ENCODE data around the gene HIVEP3. TPM values are rescaled to one million over a fixed set of nuclear protein-coding genes. Genes with fewer than 3 reads are reported as not detected.

Gene HIVEP3
- total and polyA plus RNA-seq, 3 donors from 2014 or later, result 4.8 to 7.3 (median 7.2) TPM

GRCh38 chr1:41752514-41753170, 166.1 kb downstream of the HIVEP3 start:
- Histone ChIP-seq H3K9me3 (no peaks in the 10 kb centered on the region), H3K36me3 (ENCODE audit: low read depth, missing control alignments) (no peaks in the 10 kb centered on the region), H3K27ac (no peak overlapping the region), H3K4me1 (peaks cover 4% of the 10 kb centered on the region), H3K27me3 (no peaks in the 10 kb centered on the region), H3K4me3 (no peak overlapping the region)
- 66 to 77% methylated on average over 9 of the region's 9 CpGs for WGBS, 2 donors
- intact Hi-C loops (cut with DNase I; ENCODE audit: low total_unique reads), result no loop called here
- DNase-seq, result no peak
- no peak for TF ChIP-seq POLR2A (IDR thresholded peaks at IDR 0.05)
- TF ChIP-seq, protein P1, sequence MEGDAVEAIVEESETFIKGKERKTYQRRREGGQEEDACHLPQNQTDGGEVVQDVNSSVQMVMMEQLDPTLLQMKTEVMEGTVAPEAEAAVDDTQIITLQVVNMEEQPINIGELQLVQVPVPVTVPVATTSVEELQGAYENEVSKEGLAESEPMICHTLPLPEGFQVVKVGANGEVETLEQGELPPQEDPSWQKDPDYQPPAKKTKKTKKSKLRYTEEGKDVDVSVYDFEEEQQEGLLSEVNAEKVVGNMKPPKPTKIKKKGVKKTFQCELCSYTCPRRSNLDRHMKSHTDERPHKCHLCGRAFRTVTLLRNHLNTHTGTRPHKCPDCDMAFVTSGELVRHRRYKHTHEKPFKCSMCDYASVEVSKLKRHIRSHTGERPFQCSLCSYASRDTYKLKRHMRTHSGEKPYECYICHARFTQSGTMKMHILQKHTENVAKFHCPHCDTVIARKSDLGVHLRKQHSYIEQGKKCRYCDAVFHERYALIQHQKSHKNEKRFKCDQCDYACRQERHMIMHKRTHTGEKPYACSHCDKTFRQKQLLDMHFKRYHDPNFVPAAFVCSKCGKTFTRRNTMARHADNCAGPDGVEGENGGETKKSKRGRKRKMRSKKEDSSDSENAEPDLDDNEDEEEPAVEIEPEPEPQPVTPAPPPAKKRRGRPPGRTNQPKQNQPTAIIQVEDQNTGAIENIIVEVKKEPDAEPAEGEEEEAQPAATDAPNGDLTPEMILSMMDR (IDR thresholded peaks at IDR 0.05), result no peak

DNA sequence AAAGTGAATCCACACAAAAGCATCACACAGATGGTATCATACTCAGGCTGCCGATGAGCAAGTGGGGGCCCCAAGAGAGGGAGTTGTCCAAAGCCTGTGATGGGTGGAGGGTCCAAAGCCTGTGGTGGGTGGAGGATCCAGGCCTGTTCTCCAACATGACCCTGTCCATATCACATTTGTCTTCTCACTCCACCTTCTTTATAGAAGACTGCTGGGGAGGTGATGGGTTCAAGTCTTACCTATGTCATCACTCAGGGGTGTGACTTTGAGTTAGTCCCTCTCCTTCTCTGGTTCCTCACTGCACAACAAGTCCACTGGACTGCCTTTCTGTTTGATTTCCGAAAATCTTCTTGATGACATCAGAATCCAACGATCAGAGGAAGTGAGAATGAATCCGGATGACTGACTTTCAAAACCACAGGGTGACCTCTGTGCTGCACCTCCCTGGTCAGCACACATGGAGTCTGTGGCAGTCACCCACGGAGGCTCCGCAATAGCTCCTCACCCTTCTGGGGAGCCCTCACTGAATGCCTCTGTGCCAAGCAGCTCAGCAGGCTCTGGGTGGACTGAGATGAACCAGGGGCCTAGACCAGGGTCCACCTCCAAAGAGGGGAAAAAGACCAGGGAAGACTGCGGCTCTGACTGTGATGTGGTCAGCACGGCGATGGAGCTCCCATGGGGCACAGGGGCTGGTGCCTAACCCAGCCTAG, 166.8 kb downstream of the HIVEP3 start:
- no peak overlapping the region for H3K4me3 ChIP-seq
- no peaks in the 10 kb centered on the region for H3K27me3 ChIP-seq
- no peaks in the 10 kb centered on the region for H3K9me3 ChIP-seq
- DNase-seq, result no peak
- intact Hi-C loops (cut with DNase I; ENCODE audit: low total_unique reads), result no loop called here
- TF ChIP-seq, protein P1 (IDR thresholded peaks at IDR 0.05), result no peak
- no peak for TF ChIP-seq POLR2A (IDR thresholded peaks at IDR 0.05)
- 88 to 90% methylated on average over 9 of the region's 9 CpGs for WGBS, 2 donors
- no peaks in the 10 kb centered on the region for H3K36me3 ChIP-seq (ENCODE audit: low read depth, missing control alignments)
- no peak overlapping the region for H3K27ac ChIP-seq
- peaks cover 4% of the 10 kb centered on the region for H3K4me1 ChIP-seq

- H3K27me3 ChIP-seq, result no peaks in the 10 kb centered on the region
- WGBS, 2 donors, result 71 to 75% methylated on average over 10 to 11 of the region's 11 CpGs
- no peaks in the 10 kb centered on the region for H3K36me3 ChIP-seq (ENCODE audit: low read depth, missing control alignments)
- no peak for DNase-seq
- H3K4me1 ChIP-seq, result peaks cover 4% of the 10 kb centered on the region
- no peak overlapping the region for H3K4me3 ChIP-seq
- no peaks in the 10 kb centered on the region for H3K9me3 ChIP-seq
- intact Hi-C loops (cut with DNase I; ENCODE audit: low total_unique reads), result no loop called here
- no peak for TF ChIP-seq POLR2A (IDR thresholded peaks at IDR 0.05)
- TF ChIP-seq, protein P1 (IDR thresholded peaks at IDR 0.05), result no peak
- H3K27ac ChIP-seq, result no peak overlapping the region
Measured at GRCh38 chr1:41749991-41750745, 168.6 kb downstream of the HIVEP3 start.

- 84 to 96% methylated on average over 2 of the region's 2 CpGs for WGBS, 2 donors
- no peaks in the 10 kb centered on the region for H3K9me3 ChIP-seq
- H3K4me1 ChIP-seq, result no peaks in the 10 kb centered on the region
- no peaks in the 10 kb centered on the region for H3K36me3 ChIP-seq (ENCODE audit: low read depth, missing control alignments)
- intact Hi-C loops (cut with DNase I; ENCODE audit: low total_unique reads), result no loop called here
- DNase-seq, result no peak
- no peak overlapping the region for H3K4me3 ChIP-seq
- no peak for TF ChIP-seq POLR2A (IDR thresholded peaks at IDR 0.05)
- TF ChIP-seq, protein P1 (IDR thresholded peaks at IDR 0.05), result no peak
- no peaks in the 10 kb centered on the region for H3K27me3 ChIP-seq
- H3K27ac ChIP-seq, result no peak overlapping the region
Measured at GRCh38 chr1:41745022-41745421, 173.7 kb downstream of the HIVEP3 start.
